GM12865 (cell line): ENCODE results near the gene PROSER2.

ENCODE experiments used
- DNase-seq: peaks from one replicate; pipeline ENCODE4 v3.0.0; 2010; ENCODE audit warnings: low read depth
- H3K4me3 ChIP-seq: 2 replicates; pipeline ENCODE4 v1.5.1; 2011; ENCODE audit warnings: mild to moderate bottlenecking, low read depth, low read length, control low read depth
- CTCF ChIP-seq: IDR thresholded peaks from 2 replicates; pipeline ENCODE4 v1.5.1; 2011; ENCODE audit warnings: low read length, control low read depth, low read depth, inconsistent platforms; ENCODE audit not compliant: insufficient read depth; ENCODE audit errors: missing control alignments

Gene PROSER2

GRCh38 chr10:11813855-11814567 lies 9.1 kb upstream of the PROSER2 start:
- no peak for DNase-seq
- no peak overlapping the region for H3K4me3 ChIP-seq
- TF ChIP-seq CTCF: no peak

- DNase-seq: no peak
- no peak for TF ChIP-seq CTCF
- no peak overlapping the region for H3K4me3 ChIP-seq
Measured at GRCh38 chr10:11819027-11819426, 4.1 kb upstream of the PROSER2 start.

GRCh38 chr10:11822026-11822756 lies 965 bp upstream of the PROSER2 start:
- TF ChIP-seq CTCF: no peak
- DNase-seq: no peak
- H3K4me3 ChIP-seq: no peak overlapping the region

- peak overlapping the region; percentile 65 for H3K4me3 ChIP-seq
- no peak for DNase-seq
- TF ChIP-seq CTCF: no peak
Measured at GRCh38 chr10:11822809-11823121, 391 bp upstream of the PROSER2 start.

DNA sequence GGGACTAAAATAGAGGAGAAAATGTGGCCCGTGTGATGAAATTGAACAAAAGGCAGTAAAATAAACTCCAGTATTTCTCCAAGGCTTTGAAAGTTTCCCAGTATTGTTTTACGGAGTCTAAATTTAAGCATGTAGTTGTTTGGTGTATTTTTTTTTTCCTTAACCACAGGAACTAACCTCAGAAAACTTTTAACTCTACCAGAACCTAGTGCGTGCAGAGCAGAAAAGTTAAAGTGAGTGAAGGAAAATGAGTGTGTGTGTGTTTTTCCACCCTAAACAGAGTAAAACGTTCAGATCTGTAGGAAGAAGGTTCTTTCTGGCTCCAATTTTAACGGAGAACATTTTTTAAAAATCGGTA lies 812 bp downstream of the PROSER2 start:
- TF ChIP-seq CTCF: no peak
- peak overlapping the region; percentile 65 for H3K4me3 ChIP-seq
- no peak for DNase-seq

GRCh38 chr10:11824376-11824775 lies 1.2 kb downstream of the PROSER2 start:
- TF ChIP-seq CTCF: no peak
- DNase-seq: no peak
- no peak overlapping the region for H3K4me3 ChIP-seq

DNA sequence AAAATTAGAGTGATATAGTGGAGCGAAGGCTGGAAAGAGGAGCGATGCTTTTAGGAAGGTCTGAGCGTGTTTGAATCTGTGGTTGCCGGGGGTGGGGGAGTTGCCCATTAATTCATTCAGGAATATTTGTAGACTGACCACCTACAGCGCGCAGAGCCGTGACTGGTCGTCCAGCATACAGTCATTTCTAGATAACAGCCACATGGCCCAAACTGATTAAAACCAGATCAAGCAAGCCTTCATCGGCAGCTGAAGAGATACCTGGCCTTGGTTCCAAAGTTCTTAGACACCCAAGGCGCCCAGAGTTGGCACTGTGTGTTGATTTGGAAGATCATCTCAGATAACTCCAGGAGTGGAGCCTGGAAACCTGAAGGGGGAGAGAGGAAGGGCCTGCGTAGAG lies 1.7 kb downstream of the PROSER2 start:
- TF ChIP-seq CTCF: no peak
- no peak overlapping the region for H3K4me3 ChIP-seq
- DNase-seq: no peak
